Endothelial cell of umbilical vein (primary cell): ENCODE data around the gene ASTN1.

ENCODE experiments used
- EZH2 ChIP-seq: IDR thresholded peaks from 2 replicates; pipeline ENCODE4 v1.6.1; 2012; ENCODE audit warnings: borderline replicate concordance, low read depth, mild to moderate bottlenecking, moderate library complexity, low read length, inconsistent platforms; ENCODE audit not compliant: severe bottlenecking
- FOS ChIP-seq: IDR thresholded peaks from 2 replicates; pipeline ENCODE4 v1.6.1; 2011; ENCODE audit warnings: mild to moderate bottlenecking, low read length, moderate library complexity, borderline replicate concordance; ENCODE audit not compliant: insufficient read depth
- JUN ChIP-seq: IDR thresholded peaks from 2 replicates; pipeline ENCODE4 v1.6.1; 2011; ENCODE audit warnings: borderline replicate concordance, low read depth; ENCODE audit not compliant: insufficient read length, insufficient read depth
- MYC ChIP-seq: IDR thresholded peaks from one replicate; pipeline ENCODE4 v1.6.1; 2011; ENCODE audit warnings: mild to moderate bottlenecking, low read depth, low read length
- POLR2A ChIP-seq: IDR thresholded peaks from 2 replicates; pipeline ENCODE4 v1.6.1; 2012; ENCODE audit warnings: low read depth, mild to moderate bottlenecking, control low read depth, low read length
- POLR2AphosphoS5 ChIP-seq: IDR thresholded peaks from 2 replicates; pipeline ENCODE4 v1.6.1; 2012; ENCODE audit warnings: low read depth, mild to moderate bottlenecking, control low read depth, low read length, moderate library complexity; ENCODE audit not compliant: insufficient read depth
- TF ChIP-seq, protein P1 (sequence below), 2 donors: IDR thresholded peaks; 1 replicate in 1 of 2; 2 replicates in 1 of 2; pipeline ENCODE4 v1.5.1; 2011; ENCODE audit warnings: low read length in 2 of 2, mild to moderate bottlenecking in 2 of 2, moderate library complexity in 2 of 2, control low read depth in 1 of 2, inconsistent platforms in 1 of 2, low read depth in 1 of 2; ENCODE audit not compliant: insufficient read depth in 1 of 2; ENCODE audit errors: extremely low read depth in 1 of 2
- TF ChIP-seq, protein P2 (sequence below): IDR thresholded peaks from 2 replicates; pipeline ENCODE4 v1.6.1; 2011; ENCODE audit not compliant: insufficient read depth, insufficient read length

DNA sequence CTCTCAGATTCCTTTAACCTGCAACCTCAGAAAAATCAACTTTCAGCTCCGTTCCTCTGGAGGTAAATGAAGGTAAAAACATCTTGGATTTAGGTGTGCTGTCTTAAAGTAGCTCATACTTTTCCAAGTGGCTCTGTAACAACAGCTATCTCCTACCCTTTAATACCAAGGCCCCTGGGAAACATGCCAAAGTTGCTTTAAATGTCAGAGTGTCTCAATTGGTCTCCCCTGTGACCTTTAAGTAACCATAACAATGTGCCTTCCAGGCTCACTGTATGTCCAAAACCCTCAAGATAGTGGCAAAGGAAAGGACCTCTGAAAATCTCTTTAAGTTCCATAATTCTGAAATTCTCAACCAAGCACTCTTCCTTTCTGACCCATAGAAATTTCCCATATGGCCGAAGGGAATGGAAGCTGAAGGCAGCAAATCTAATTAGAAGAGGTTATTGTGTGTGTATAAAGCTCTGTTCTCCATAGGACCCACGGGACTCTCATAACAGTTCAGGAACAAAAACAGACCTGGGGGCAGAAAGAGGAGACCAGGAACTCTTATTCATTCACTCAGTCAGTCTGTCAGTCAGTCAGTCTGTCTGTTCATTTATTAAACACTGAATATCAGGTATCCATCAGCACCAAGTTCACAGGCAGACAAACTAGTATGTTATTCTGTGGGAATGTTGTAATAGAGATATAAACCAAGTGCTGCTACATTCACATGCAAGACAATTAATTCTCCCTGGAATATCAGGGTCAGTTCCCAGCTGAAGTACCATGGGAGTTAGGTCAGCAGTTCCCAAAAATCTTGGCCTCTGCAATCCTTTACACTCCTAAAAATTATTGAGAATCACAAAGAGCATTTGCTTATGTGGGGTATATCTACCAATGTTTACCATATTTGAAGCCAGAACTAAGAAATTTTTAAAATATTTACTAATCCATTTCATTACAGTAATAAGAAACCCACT is 19.1 kb downstream of the ASTN1 start:
- TF ChIP-seq POLR2A (no peak), EZH2 (no peak), POLR2AphosphoS5 (no peak), JUN (no peak), FOS (no peak), MYC (no peak)
- TF ChIP-seq, protein P1, sequence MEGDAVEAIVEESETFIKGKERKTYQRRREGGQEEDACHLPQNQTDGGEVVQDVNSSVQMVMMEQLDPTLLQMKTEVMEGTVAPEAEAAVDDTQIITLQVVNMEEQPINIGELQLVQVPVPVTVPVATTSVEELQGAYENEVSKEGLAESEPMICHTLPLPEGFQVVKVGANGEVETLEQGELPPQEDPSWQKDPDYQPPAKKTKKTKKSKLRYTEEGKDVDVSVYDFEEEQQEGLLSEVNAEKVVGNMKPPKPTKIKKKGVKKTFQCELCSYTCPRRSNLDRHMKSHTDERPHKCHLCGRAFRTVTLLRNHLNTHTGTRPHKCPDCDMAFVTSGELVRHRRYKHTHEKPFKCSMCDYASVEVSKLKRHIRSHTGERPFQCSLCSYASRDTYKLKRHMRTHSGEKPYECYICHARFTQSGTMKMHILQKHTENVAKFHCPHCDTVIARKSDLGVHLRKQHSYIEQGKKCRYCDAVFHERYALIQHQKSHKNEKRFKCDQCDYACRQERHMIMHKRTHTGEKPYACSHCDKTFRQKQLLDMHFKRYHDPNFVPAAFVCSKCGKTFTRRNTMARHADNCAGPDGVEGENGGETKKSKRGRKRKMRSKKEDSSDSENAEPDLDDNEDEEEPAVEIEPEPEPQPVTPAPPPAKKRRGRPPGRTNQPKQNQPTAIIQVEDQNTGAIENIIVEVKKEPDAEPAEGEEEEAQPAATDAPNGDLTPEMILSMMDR (IDR thresholded peaks at IDR 0.05; ENCODE audit: extremely low read depth in 1 of 2, insufficient read depth in 1 of 2, low read depth in 1 of 2, low read length in 2 of 2): no peak
- TF ChIP-seq, protein P2, sequence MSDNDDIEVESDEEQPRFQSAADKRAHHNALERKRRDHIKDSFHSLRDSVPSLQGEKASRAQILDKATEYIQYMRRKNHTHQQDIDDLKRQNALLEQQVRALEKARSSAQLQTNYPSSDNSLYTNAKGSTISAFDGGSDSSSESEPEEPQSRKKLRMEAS: no peak
